ENCODE data around the gene KRT17.

- TF ChIP-seq CREB1 (IDR thresholded peaks at IDR 0.05; ENCODE audit: low read depth) (no peak), POLR2A (IDR thresholded peaks at IDR 0.05; ENCODE audit: low read depth, low read length) (no peak), MXI1 (IDR thresholded peaks at IDR 0.05; ENCODE audit: low read depth, low read length) (no peak), FOXK2 (IDR thresholded peaks at IDR 0.05) (no peak), CBFB (IDR thresholded peaks at IDR 0.05; ENCODE audit: low read depth) (no peak), CTCF (IDR thresholded peaks at IDR 0.05 in 2 of 3, conservative IDR thresholded peaks at IDR 0.05 in 1 of 3; ENCODE audit: control insufficient read depth in 2 of 3, extremely low read depth in 1 of 3, insufficient read depth in 1 of 3, low read depth in 3 of 3, low read length in 3 of 3) (no peak), ELK1 (IDR thresholded peaks at IDR 0.05; ENCODE audit: low read depth, low read length) (no peak), ZNF207 (IDR thresholded peaks at IDR 0.05; ENCODE audit: borderline replicate concordance) (no peak), EZH2 (IDR thresholded peaks at IDR 0.05; ENCODE audit: borderline replicate concordance, control insufficient read depth, low read depth, low read length) (no peak), RELA (IDR thresholded peaks at IDR 0.05; ENCODE audit: borderline replicate concordance, partially characterized antibody) (no peak), USF1 (IDR thresholded peaks at IDR 0.05; ENCODE audit: borderline replicate concordance, extremely low read length, insufficient read depth, low read depth, low read length) (no peak), SUZ12 (IDR thresholded peaks at IDR 0.05; ENCODE audit: unreplicated experiment) (no peak), SMC3 (IDR thresholded peaks at IDR 0.05; ENCODE audit: borderline replicate concordance, low read length) (no peak), CBX5 (IDR thresholded peaks at IDR 0.05; ENCODE audit: low read depth) (no peak)
Measured at GRCh38 chr17:41635121-41636097, 11.0 kb upstream of the KRT17 start.
